Right lobe of liver (tissue), 4 donors: ENCODE data around the gene KL.

Source experiments
- POLR2A ChIP-seq: fragments of 450-650 bp; IDR thresholded peaks from one replicate; pipeline ENCODE4 v1.6.1; 2017; ENCODE audit warnings: antibody characterized with exemption, mild to moderate bottlenecking
- TF ChIP-seq, protein P1 (sequence below), 4 donors: fragments of 200-600 bp in 3 of 4; fragments of 450-650 bp in 1 of 4; IDR thresholded peaks; one replicate each; pipeline versions ENCODE4 v1.5.1 to v1.8.0; 2016 to 2022; ENCODE audit warnings: antibody characterized with exemption in 4 of 4, mild to moderate bottlenecking in 2 of 4
- donor health status: DM: no; HTN: no; CAD: no.
- donor health status: DM: no; HTN: no; CAD: no.
- donor health status: DM: no; HTN: yes; CAD: no.

- TF ChIP-seq, protein P1, sequence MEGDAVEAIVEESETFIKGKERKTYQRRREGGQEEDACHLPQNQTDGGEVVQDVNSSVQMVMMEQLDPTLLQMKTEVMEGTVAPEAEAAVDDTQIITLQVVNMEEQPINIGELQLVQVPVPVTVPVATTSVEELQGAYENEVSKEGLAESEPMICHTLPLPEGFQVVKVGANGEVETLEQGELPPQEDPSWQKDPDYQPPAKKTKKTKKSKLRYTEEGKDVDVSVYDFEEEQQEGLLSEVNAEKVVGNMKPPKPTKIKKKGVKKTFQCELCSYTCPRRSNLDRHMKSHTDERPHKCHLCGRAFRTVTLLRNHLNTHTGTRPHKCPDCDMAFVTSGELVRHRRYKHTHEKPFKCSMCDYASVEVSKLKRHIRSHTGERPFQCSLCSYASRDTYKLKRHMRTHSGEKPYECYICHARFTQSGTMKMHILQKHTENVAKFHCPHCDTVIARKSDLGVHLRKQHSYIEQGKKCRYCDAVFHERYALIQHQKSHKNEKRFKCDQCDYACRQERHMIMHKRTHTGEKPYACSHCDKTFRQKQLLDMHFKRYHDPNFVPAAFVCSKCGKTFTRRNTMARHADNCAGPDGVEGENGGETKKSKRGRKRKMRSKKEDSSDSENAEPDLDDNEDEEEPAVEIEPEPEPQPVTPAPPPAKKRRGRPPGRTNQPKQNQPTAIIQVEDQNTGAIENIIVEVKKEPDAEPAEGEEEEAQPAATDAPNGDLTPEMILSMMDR (IDR thresholded peaks at IDR 0.05) = no peak
- TF ChIP-seq POLR2A = no peak
These were observed 47.4 kb upstream of the KL start for GRCh38 chr13:32968793-32969192.
